Activated CD4-positive, alpha-beta memory T cell treated with anti-CD3 and anti-CD28 coated beads for 36 hours (primary cell): ENCODE measurements around the gene DNMT3B. TPM values are rescaled to one million over a fixed set of nuclear protein-coding genes. Genes with fewer than 3 reads are reported as not detected.

Source experiments
- CTCF ChIA-PET: fragments of 350-600 bp; sonication (Branson Sonifier 250); formaldehyde crosslinking; loops from one replicate; lab custom pipeline; 2021; ENCODE audit warnings: antibody characterized with exemption, inconsistent platforms; lab: Charles Lee
- POLR2A ChIA-PET: fragments of 350-600 bp; sonication (Branson Sonifier 250); formaldehyde crosslinking; loops from one replicate; lab custom pipeline; 2021; ENCODE audit warnings: antibody characterized with exemption; lab: Charles Lee
- DNase-seq: peaks from one replicate; pipeline ENCODE4 v3.0.0-alpha.2; 2020
- H3K27ac Mint-ChIP-seq: one replicate; pipeline ENCODE4 v1.8.0; 2021; ENCODE audit warnings: mixed read lengths
- H3K27me3 Mint-ChIP-seq: one replicate; pipeline ENCODE4 v1.8.0; 2021; ENCODE audit warnings: mixed read lengths
- H3K36me3 Mint-ChIP-seq: one replicate; pipeline ENCODE4 v1.8.0; 2021; ENCODE audit warnings: mixed read lengths
- H3K4me1 Mint-ChIP-seq: one replicate; pipeline ENCODE4 v1.8.0; 2021; ENCODE audit warnings: low read depth, mixed read lengths
- H3K4me3 Mint-ChIP-seq: one replicate; pipeline ENCODE4 v1.8.0; 2021; ENCODE audit warnings: mild to moderate bottlenecking, mixed read lengths
- H3K9me3 Mint-ChIP-seq: one replicate; pipeline ENCODE4 v1.8.0; 2021; ENCODE audit warnings: mixed read lengths
- intact Hi-C: fragments of 100-400 bp; cut with micrococcal nuclease; formaldehyde crosslinking; loops from one replicate; pipeline ENCODE4 v1.15.1; 2023
- total RNA-seq, 2 experiments: library from RNA; stranded (reverse); gene quantifications; one replicate each; pipeline ENCODE4 v1.2.3, GENCODE V29; 2021

The DNMT3B gene
- total RNA-seq, 2 experiments from 2014 or later = 1.7 to 2.0 TPM

- H3K4me3 Mint-ChIP-seq = no peak overlapping the region
- peaks cover 52% of the 10 kb centered on the region for H3K36me3 Mint-ChIP-seq
- CTCF ChIA-PET = no interaction called here
- no peak overlapping the region for H3K27ac Mint-ChIP-seq
- no peaks in the 10 kb centered on the region for H3K9me3 Mint-ChIP-seq
- no peaks in the 10 kb centered on the region for H3K27me3 Mint-ChIP-seq
- DNase-seq = no peak
- POLR2A ChIA-PET = no interaction called here
- intact Hi-C loops = no loop called here
- peaks cover 14% of the 10 kb centered on the region for H3K4me1 Mint-ChIP-seq
These were observed 86.7 kb downstream of the DNMT3B start for GRCh38 chr20:32848846-32849245.

- POLR2A ChIA-PET = no interaction called here
- Mint-ChIP-seq H3K9me3 (no peaks in the 10 kb centered on the region), H3K27ac (no peak overlapping the region), H3K36me3 (peaks cover 50% of the 10 kb centered on the region), H3K4me3 (no peak overlapping the region), H3K4me1 (peaks cover 17% of the 10 kb centered on the region), H3K27me3 (no peaks in the 10 kb centered on the region)
- DNase-seq = no peak
- intact Hi-C loops = no loop called here
- CTCF ChIA-PET = no interaction called here
These were observed 87.4 kb downstream of the DNMT3B start for GRCh38 chr20:32849577-32849976.

GRCh38 chr20:32855387-32855786 is 93.2 kb downstream of the DNMT3B start:
- H3K4me1 Mint-ChIP-seq = peaks cover 18% of the 10 kb centered on the region
- CTCF ChIA-PET = no interaction called here
- H3K36me3 Mint-ChIP-seq = peaks cover 24% of the 10 kb centered on the region
- no peak for DNase-seq
- intact Hi-C loops = loop anchor here (5.0 kb wide), 1 partner anchor 63 kb away; no protein-coding TSS in a partner anchor
- no peaks in the 10 kb centered on the region for H3K9me3 Mint-ChIP-seq
- peak overlapping the region; percentile 54 for H3K27ac Mint-ChIP-seq
- no peak overlapping the region for H3K4me3 Mint-ChIP-seq
- POLR2A ChIA-PET = no interaction called here
- H3K27me3 Mint-ChIP-seq = no peaks in the 10 kb centered on the region

GRCh38 chr20:32858189-32858588 is 96.0 kb downstream of the DNMT3B start:
- Mint-ChIP-seq H3K4me3 (no peak overlapping the region), H3K4me1 (peaks cover 18% of the 10 kb centered on the region), H3K9me3 (no peaks in the 10 kb centered on the region), H3K36me3 (peaks cover 16% of the 10 kb centered on the region), H3K27me3 (no peaks in the 10 kb centered on the region), H3K27ac (no peak overlapping the region)
- intact Hi-C loops = loop anchor here (5.0 kb wide), 1 partner anchor 66 kb away; no protein-coding TSS in a partner anchor
- no peak for DNase-seq
- ChIA-PET CTCF (no interaction called here), POLR2A (no interaction called here)

Other genes with a start within 250 kb of the DNMT3B start
- 10 to 100 TPM; 21.8 to 22.1 TPM for gene NOL4L, start 177.1 kb upstream of the DNMT3B start, total RNA-seq
- gene C20orf203, start 88.4 kb upstream of the DNMT3B start, total RNA-seq = under 1 TPM in 1 of 2 experiments, not detected in 1; 0.05 TPM
- 10 to 100 TPM; 38.1 to 39.6 TPM for gene COMMD7, start 18.9 kb upstream of the DNMT3B start, total RNA-seq
- gene MAPRE1, start 57.6 kb downstream of the DNMT3B start, total RNA-seq = 100 to 1,000 TPM; 131 to 133 TPM
- under 1 TPM; 0.24 to 0.83 TPM for gene EFCAB8, start 96.5 kb downstream of the DNMT3B start, total RNA-seq
- not detected for gene SUN5, start 242.0 kb downstream of the DNMT3B start, total RNA-seq
- not detected for gene BPIFB2, start 245.3 kb downstream of the DNMT3B start, total RNA-seq